Measurements from ENCODE around the gene TACO1. TPM values are rescaled to one million over a fixed set of nuclear protein-coding genes. Genes with fewer than 3 reads are reported as not detected.

Gene TACO1
- 7.2 TPM for total RNA-seq

GRCh38 chr17:63600569-63601438 is at the start of gene TACO1:
TACO1 (plus strand) TSS chr17:63600895; CDS start chr17:63601084, 189 bp downstream.

GRCh38 chr17:63621684-63622573 is 21.2 kb downstream of the TACO1 start, which contains the start of gene MAP3K3:
MAP3K3 (plus strand) TSS chr17:63622417; CDS start chr17:63622760, 343 bp downstream.

Small RNA genes within 50 kb of the gene (small RNA-seq; reads per million reads assigned to genes)
- gene RNU6-288P (ENCODE audit: low replicate concordance): not detected

Other genes starting within 250 kb of the TACO1 start
- gene CYB561, start 154.6 kb upstream of the TACO1 start, total RNA-seq: 20.0 TPM
- gene ACE, start 123.8 kb upstream of the TACO1 start, total RNA-seq: 7.5 TPM
- gene KCNH6, start 77.5 kb upstream of the TACO1 start, total RNA-seq: not detected
- gene DCAF7, start 50.4 kb upstream of the TACO1 start, total RNA-seq: 47.3 TPM
- 45.4 TPM for gene MAP3K3, start 21.5 kb downstream of the TACO1 start, total RNA-seq
- gene LIMD2, start 99.2 kb downstream of the TACO1 start, total RNA-seq: 31.6 TPM
- 64.8 TPM for gene STRADA, start 140.9 kb downstream of the TACO1 start, total RNA-seq
- 47.0 TPM for gene CCDC47, start 172.7 kb downstream of the TACO1 start, total RNA-seq
- gene DDX42, start 173.3 kb downstream of the TACO1 start, total RNA-seq: 155 TPM
- gene PSMC5, start 226.5 kb downstream of the TACO1 start, total RNA-seq: 35.4 TPM
- gene FTSJ3, start 226.8 kb downstream of the TACO1 start, total RNA-seq: 46.0 TPM
- gene SMARCD2, start 241.8 kb downstream of the TACO1 start, total RNA-seq: 16.6 TPM

Measured in parietal lobe (tissue), 2 donors.